Glutamatergic neuron (in vitro differentiated cells): ENCODE results near the gene IQSEC3. TPM values are rescaled to one million over a fixed set of nuclear protein-coding genes. Genes with fewer than 3 reads are reported as not detected.

Experiments
- DNase-seq: peaks from one replicate; pipeline ENCODE4 v3.0.0; 2022
- H3K27ac Mint-ChIP-seq: one replicate; pipeline ENCODE4 v1.8.0; 2020; ENCODE audit warnings: mild to moderate bottlenecking, mixed read lengths, inconsistent platforms; ENCODE audit not compliant: unreplicated experiment
- H3K27me3 Mint-ChIP-seq: one replicate; pipeline ENCODE4 v1.8.0; 2020; ENCODE audit warnings: mild to moderate bottlenecking, moderate library complexity, mixed read lengths, inconsistent platforms; ENCODE audit not compliant: unreplicated experiment
- H3K36me3 Mint-ChIP-seq: one replicate; pipeline ENCODE4 v1.8.0; 2020; ENCODE audit warnings: mild to moderate bottlenecking, mixed read lengths, inconsistent platforms; ENCODE audit not compliant: unreplicated experiment
- H3K4me1 Mint-ChIP-seq: one replicate; pipeline ENCODE4 v1.8.0; 2020; ENCODE audit warnings: mild to moderate bottlenecking, low read depth, mixed read lengths, inconsistent platforms; ENCODE audit not compliant: unreplicated experiment
- H3K4me3 Mint-ChIP-seq: one replicate; pipeline ENCODE4 v1.8.0; 2020; ENCODE audit warnings: mild to moderate bottlenecking, mixed read lengths, inconsistent platforms; ENCODE audit not compliant: unreplicated experiment
- H3K9me3 Mint-ChIP-seq: one replicate; pipeline ENCODE4 v1.8.0; 2020; ENCODE audit warnings: mild to moderate bottlenecking, moderate library complexity, mixed read lengths, inconsistent platforms; ENCODE audit not compliant: unreplicated experiment
- total RNA-seq: library from RNA; stranded (reverse); fragmentation: NEBNext Ultra II Directional; extraction: Animal tissue kit (Norgen Biotek cat#: 25700); gene quantifications from one replicate; pipeline ENCODE4 v1.2.1, GENCODE V29; 2021; ENCODE audit not compliant: unreplicated experiment
- TF ChIP-seq, protein P1 (sequence below): fragments of 200-600 bp; sonication (generic); IDR thresholded peaks from one replicate; pipeline ENCODE4 v1.5.0; 2021; ENCODE audit not compliant: partially characterized antibody, unreplicated experiment

Gene IQSEC3
- total RNA-seq, 1 donor from 2014 or later, result 41.4 TPM

DNA sequence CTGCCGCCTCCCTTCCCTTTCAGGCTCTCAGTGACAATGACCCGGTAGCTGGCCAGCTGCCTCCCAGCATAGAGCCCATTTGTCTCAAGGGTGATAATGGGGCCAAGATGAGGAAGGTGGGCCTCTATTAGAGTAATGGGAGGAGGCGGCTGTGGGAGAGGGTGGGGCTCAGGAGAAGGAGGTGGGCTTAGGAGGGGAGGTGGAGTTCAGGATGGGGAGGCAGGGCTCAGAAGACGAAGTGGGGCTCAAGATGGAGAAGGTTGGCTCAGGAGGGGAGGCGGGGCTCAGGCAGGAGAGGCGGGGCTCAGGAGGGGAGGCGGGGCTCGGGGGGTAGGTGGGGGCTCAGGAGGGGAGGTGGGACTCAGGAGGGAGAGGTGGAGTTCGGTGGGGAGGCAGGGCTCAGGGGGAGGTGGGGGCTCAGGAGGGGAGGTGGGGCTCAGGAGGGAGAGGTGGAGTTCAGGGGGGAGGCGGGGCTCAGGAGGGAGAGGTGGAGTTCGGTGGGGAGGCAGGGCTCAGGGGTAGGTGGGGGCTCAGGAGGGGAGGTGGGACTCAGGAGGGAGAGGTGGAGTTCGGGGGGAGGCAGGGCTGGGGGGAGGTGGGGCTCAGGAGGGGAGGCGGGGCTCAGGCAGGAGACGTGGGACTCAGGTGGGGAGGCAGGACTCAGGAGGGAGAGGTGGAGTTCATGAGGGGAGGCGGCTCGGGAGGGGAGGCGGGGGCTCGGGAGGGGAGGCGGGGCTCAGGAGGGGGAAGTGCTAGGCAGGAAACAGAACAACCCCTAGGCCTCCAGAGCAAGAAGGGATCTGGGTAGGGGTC, 36.8 kb downstream of the IQSEC3 start:
- peaks cover 8% of the 10 kb centered on the region for H3K36me3 Mint-ChIP-seq
- peak overlapping the region; percentile 64 for H3K27ac Mint-ChIP-seq
- DNase-seq, result no peak
- H3K4me1 Mint-ChIP-seq, result peaks cover 47% of the 10 kb centered on the region
- no peak overlapping the region for H3K4me3 Mint-ChIP-seq
- peaks cover 18% of the 10 kb centered on the region for H3K9me3 Mint-ChIP-seq
- TF ChIP-seq, protein P1, sequence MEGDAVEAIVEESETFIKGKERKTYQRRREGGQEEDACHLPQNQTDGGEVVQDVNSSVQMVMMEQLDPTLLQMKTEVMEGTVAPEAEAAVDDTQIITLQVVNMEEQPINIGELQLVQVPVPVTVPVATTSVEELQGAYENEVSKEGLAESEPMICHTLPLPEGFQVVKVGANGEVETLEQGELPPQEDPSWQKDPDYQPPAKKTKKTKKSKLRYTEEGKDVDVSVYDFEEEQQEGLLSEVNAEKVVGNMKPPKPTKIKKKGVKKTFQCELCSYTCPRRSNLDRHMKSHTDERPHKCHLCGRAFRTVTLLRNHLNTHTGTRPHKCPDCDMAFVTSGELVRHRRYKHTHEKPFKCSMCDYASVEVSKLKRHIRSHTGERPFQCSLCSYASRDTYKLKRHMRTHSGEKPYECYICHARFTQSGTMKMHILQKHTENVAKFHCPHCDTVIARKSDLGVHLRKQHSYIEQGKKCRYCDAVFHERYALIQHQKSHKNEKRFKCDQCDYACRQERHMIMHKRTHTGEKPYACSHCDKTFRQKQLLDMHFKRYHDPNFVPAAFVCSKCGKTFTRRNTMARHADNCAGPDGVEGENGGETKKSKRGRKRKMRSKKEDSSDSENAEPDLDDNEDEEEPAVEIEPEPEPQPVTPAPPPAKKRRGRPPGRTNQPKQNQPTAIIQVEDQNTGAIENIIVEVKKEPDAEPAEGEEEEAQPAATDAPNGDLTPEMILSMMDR, result no peak
- peaks cover 8% of the 10 kb centered on the region for H3K27me3 Mint-ChIP-seq

DNA sequence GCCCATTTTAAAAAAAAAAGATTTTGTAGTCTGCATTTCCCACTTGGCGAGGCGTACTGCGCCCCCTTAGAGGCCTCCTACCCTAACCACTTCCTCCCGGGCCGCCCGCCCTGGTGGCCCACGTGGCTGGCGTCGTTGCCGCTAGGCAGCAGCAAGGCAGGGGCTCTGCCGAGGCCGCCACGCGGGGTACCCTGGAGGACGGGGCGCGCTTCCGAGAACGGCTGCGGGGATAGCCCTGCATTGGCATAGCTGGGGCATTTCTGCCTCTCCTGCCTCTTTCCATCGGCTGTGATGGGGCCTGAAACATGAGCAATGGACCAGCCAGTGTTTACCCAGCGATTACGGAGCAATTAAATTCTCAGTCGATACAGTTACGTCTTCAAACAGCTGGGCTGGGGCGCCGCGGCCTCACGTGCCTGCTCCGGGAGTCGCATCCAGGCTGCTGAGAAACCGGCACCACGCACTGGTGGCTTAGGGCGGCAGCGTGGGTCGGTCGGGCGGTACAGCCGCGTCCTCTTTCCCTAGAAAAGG, 38.0 kb downstream of the IQSEC3 start:
- Mint-ChIP-seq H3K9me3 (peaks cover 17% of the 10 kb centered on the region), H3K36me3 (peaks cover 8% of the 10 kb centered on the region), H3K4me1 (peaks cover 40% of the 10 kb centered on the region), H3K4me3 (no peak overlapping the region), H3K27me3 (peaks cover 8% of the 10 kb centered on the region), H3K27ac (no peak overlapping the region)
- TF ChIP-seq, protein P1, result no peak
- DNase-seq, result no peak

DNA sequence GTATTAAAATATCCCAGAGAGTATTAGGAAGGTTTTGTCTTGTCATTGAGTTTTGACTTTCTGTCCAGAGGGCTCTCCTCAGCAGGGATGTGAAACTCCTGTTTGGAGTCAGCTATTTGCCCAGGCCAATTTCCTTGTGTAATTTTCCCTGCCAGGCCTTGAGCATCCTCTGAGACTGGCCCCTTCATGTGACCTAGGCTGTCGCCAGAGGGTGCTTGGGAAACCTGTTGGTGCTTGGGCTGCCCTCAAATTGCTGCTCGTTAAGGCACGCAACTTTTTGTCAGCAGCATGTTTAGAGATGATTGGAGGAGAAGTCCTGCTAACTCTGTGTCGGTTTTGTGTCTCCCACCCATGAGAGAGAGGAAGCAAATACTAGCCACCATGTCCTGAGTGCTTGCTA, 39.1 kb downstream of the IQSEC3 start:
- no peak for DNase-seq
- Mint-ChIP-seq H3K27ac (peak overlapping the region; percentile 94), H3K36me3 (peaks cover 4% of the 10 kb centered on the region), H3K4me1 (peaks cover 45% of the 10 kb centered on the region), H3K4me3 (peak overlapping the region; percentile 52), H3K9me3 (peaks cover 14% of the 10 kb centered on the region), H3K27me3 (peaks cover 8% of the 10 kb centered on the region)
- TF ChIP-seq, protein P1, result no peak

DNA sequence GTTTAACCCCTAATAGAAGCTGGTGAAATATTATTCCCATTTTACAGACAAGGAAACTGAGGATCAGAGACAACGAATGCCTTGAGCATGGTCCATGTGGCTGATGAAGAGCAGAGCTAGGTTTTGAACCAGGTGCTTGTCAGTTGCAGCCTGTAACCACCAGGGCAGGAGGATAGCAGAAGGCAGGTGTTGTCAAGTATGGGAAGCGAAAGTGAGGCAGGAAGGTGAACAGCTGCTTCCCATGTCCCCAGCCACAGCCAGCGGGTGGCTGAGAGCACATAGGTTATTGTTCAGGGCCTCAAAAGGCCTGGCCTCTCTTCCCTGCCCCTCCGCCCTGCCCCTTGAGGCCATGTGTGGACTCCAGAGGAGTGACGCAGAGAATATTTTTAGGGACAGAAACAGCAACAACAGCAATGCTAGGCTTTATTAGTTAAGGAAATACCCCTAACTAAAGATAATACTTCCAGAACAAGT, 39.6 kb downstream of the IQSEC3 start:
- peaks cover 4% of the 10 kb centered on the region for H3K36me3 Mint-ChIP-seq
- peaks cover 8% of the 10 kb centered on the region for H3K27me3 Mint-ChIP-seq
- peak overlapping the region; percentile 52 for H3K4me3 Mint-ChIP-seq
- DNase-seq, result peak; percentile 76
- H3K27ac Mint-ChIP-seq, result peak overlapping the region; percentile 94
- H3K4me1 Mint-ChIP-seq, result peaks cover 48% of the 10 kb centered on the region
- H3K9me3 Mint-ChIP-seq, result peaks cover 14% of the 10 kb centered on the region
- TF ChIP-seq, protein P1, result peak; percentile 62

DNA sequence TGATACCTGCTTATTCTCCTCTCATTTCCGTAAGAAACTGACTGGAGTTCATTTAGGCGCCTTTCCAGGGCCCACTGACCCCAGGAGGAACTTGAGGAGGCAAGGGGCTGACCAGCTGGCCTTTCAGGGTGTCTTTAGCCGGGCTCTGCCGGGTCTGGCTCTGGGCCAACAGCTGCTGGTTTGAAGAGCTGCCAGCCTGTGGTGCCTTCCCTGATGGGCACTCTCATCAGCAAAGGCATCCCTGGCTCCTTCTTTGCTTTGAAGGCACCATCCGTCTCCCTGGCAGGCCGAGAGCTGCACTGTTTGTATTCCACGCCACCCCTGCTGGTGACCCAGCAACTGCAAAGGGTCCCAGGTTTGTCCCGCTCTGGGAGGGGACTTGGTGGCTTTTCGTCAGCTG, 42.0 kb downstream of the IQSEC3 start:
- TF ChIP-seq, protein P1, result no peak
- Mint-ChIP-seq H3K4me1 (peaks cover 46% of the 10 kb centered on the region), H3K36me3 (peaks cover 4% of the 10 kb centered on the region), H3K9me3 (peaks cover 14% of the 10 kb centered on the region), H3K27ac (no peak overlapping the region), H3K27me3 (peaks cover 4% of the 10 kb centered on the region), H3K4me3 (no peak overlapping the region)
- no peak for DNase-seq
